PC-3 (cell line): Measurements from ENCODE around the gene GHITM. TPM values are rescaled to one million over a fixed set of nuclear protein-coding genes. Genes with fewer than 3 reads are reported as not detected.
A peak's percentile ranks its signal among the peaks of the same experiment; 100 is the strongest.
"Not testable (repeated sequence)": the region's sequence is repeated elsewhere in the genome, so short reads cannot be mapped to it uniquely, and the experiment has no call there.

Experiments
- ATAC-seq: fragments of 200-7000 bp; cut with Tn5 transposase; 2 replicates; pipeline ENCODE4 v1.9.1; 2020; ENCODE audit warnings: mild to moderate bottlenecking, moderate library complexity
- BruUV-seq: library from RNA; stranded (reverse); fragments of 400-500 nt; replicated peaks from 2 replicates; lab custom pipeline; 2021; lab: Mats Ljungman, UMichigan
- CTCF ChIA-PET: fragments of 300-600 bp; sonication (Branson Sonifier 250); formaldehyde crosslinking; loops from one replicate; lab custom pipeline; 2022; ENCODE audit warnings: antibody characterized with exemption; lab: Charles Lee
- POLR2A ChIA-PET: fragments of 300-600 bp; sonication (Branson Sonifier 250); formaldehyde crosslinking; loops from one replicate; lab custom pipeline; 2022; ENCODE audit warnings: antibody characterized with exemption; ENCODE audit not compliant: unreplicated experiment; lab: Charles Lee
- DNase-seq: peaks from one replicate; pipeline ENCODE4 v3.0.0-alpha.2; 2015
- H2AFZ ChIP-seq: fragments of 300-600 bp; sonication (generic); 2 replicates; pipeline ENCODE4 v1.6.0; 2016; ENCODE audit warnings: antibody characterized with exemption, low read length
- H3F3A ChIP-seq: fragments of 300-600 bp; sonication (generic); one replicate; pipeline ENCODE4 v1.6.0; 2017; ENCODE audit warnings: antibody characterized with exemption, low read length, control low read depth, mild to moderate bottlenecking; ENCODE audit not compliant: unreplicated experiment
- H3K27ac ChIP-seq: fragments of 300-600 bp; sonication (generic); 2 replicates; pipeline ENCODE4 v1.5.1; 2016; ENCODE audit warnings: mild to moderate bottlenecking, low read length
- H3K27me3 ChIP-seq: fragments of 300-600 bp; sonication (generic); 2 replicates; pipeline ENCODE4 v1.6.1; 2016; ENCODE audit warnings: low read length, mixed read lengths
- H3K36me3 ChIP-seq: fragments of 300-600 bp; sonication (generic); 2 replicates; pipeline ENCODE4 v1.6.1; 2016; ENCODE audit warnings: low read depth, mixed run types, low read length, mixed read lengths
- H3K4me1 ChIP-seq: fragments of 300-600 bp; sonication (generic); 2 replicates; pipeline ENCODE4 v1.5.1; 2016; ENCODE audit warnings: low read length; ENCODE audit not compliant: insufficient read depth
- H3K4me2 ChIP-seq: fragments of 300-600 bp; sonication (generic); 2 replicates; pipeline ENCODE4 v1.6.0; 2016; ENCODE audit warnings: low read length
- H3K4me3 ChIP-seq: fragments of 300-600 bp; sonication (generic); 2 replicates; pipeline ENCODE4 v1.5.1; 2016; ENCODE audit warnings: mild to moderate bottlenecking, low read length, mixed read lengths
- H3K79me2 ChIP-seq: fragments of 300-600 bp; sonication (generic); 2 replicates; pipeline ENCODE4 v1.6.1; 2017; ENCODE audit warnings: low read length, mixed read lengths
- H3K9ac ChIP-seq: fragments of 300-600 bp; sonication (generic); 2 replicates; pipeline ENCODE4 v1.6.0; 2016; ENCODE audit warnings: mild to moderate bottlenecking, low read length
- H3K9me2 ChIP-seq: fragments of 300-600 bp; sonication (generic); replicated peaks from 2 replicates; pipeline ENCODE4 v1.6.1; 2016; ENCODE audit warnings: mixed run types, low read length, mixed read lengths
- H3K9me3 ChIP-seq: fragments of 300-600 bp; sonication (generic); 2 replicates; pipeline ENCODE4 v1.6.1; 2016; ENCODE audit warnings: low read length, mixed read lengths
- H4K20me1 ChIP-seq: fragments of 300-600 bp; sonication (generic); 2 replicates; pipeline ENCODE4 v1.6.1; 2016; ENCODE audit warnings: low read length, mixed read lengths
- CTCF ChIP-seq: fragments of 300-600 bp; sonication (generic); conservative IDR thresholded peaks from 2 replicates; pipeline ENCODE4 v1.5.1; 2017; ENCODE audit warnings: antibody characterized with exemption, low read depth, mild to moderate bottlenecking, low read length
- EZH2 ChIP-seq: fragments of 300-600 bp; sonication (generic); IDR thresholded peaks from one replicate; pipeline ENCODE4 v1.6.1; 2017; ENCODE audit warnings: antibody characterized with exemption, mild to moderate bottlenecking, low read length; ENCODE audit not compliant: unreplicated experiment
- EZH2phosphoT487 ChIP-seq: fragments of 300-600 bp; sonication (generic); IDR thresholded peaks from 2 replicates; pipeline ENCODE4 v1.6.1; 2018; ENCODE audit warnings: mild to moderate bottlenecking, antibody characterized with exemption, low read length, borderline replicate concordance
- intact Hi-C: fragments of 100-400 bp; cut with micrococcal nuclease; formaldehyde crosslinking; loops from 2 replicates; pipeline ENCODE4 v1.9.0; 2023
- total RNA-seq: library from RNA; depleted of rRNA; stranded (reverse); fragments of >200 nt; gene quantifications from 2 replicates; pipeline ENCODE4 v1.2.3, GENCODE V29; 2014

GHITM gene
- total RNA-seq, 1 experiment from 2014 or later, result 211 TPM

- intact Hi-C loops, result no loop called here
- TF ChIP-seq CTCF, result no peak
- no peak for TF ChIP-seq EZH2phosphoT487
- TF ChIP-seq EZH2, result no peak
- no peak for DNase-seq
- no peak overlapping the region for H3K27ac ChIP-seq
- H3K9me3 ChIP-seq, result no peaks in the 10 kb centered on the region
- no peaks in the 10 kb centered on the region for H3K9me2 ChIP-seq
- no peak for ATAC-seq
- CTCF ChIA-PET, result no interaction called here
- H3K4me2 ChIP-seq, result no peak overlapping the region
- H2AFZ ChIP-seq, result no peak overlapping the region
- POLR2A ChIA-PET, result no interaction called here
- 0 out of 2 replicates have a peak, but pooled peaks cover 3% of the 10 kb centered on the region for H3K27me3 ChIP-seq
- H3K79me2 ChIP-seq, result no peaks in the 10 kb centered on the region
- H3K4me1 ChIP-seq, result no peaks in the 10 kb centered on the region
- no peaks in the 10 kb centered on the region for H3F3A ChIP-seq
- no peaks in the 10 kb centered on the region for H3K36me3 ChIP-seq
- no peaks in the 10 kb centered on the region for H4K20me1 ChIP-seq
- H3K4me3 ChIP-seq, result no peak overlapping the region
- no peak overlapping the region for H3K9ac ChIP-seq
- no TSS peak for BruUV-seq
Measured at GRCh38 chr10:84108797-84109196, 30.5 kb upstream of the GHITM start.

GRCh38 chr10:84109772-84110171, 29.5 kb upstream of the GHITM start:
- ATAC-seq, H3K9me2 ChIP-seq, H3F3A ChIP-seq, H3K27me3 ChIP-seq, H3K36me3 ChIP-seq, H3K4me3 ChIP-seq, H3K9me3 ChIP-seq, BruUV-seq, H2AFZ ChIP-seq, H4K20me1 ChIP-seq, intact Hi-C loops, DNase-seq, H3K4me1 ChIP-seq, H3K27ac ChIP-seq, H3K9ac ChIP-seq, H3K4me2 ChIP-seq, CTCF ChIA-PET, POLR2A ChIA-PET, H3K79me2 ChIP-seq: not testable (repeated sequence)

GRCh38 chr10:84113468-84113867, 25.8 kb upstream of the GHITM start:
- CTCF ChIA-PET, H3K9me3 ChIP-seq, intact Hi-C loops, H3K4me2 ChIP-seq, ATAC-seq, POLR2A ChIA-PET, H3F3A ChIP-seq, H4K20me1 ChIP-seq, BruUV-seq, H3K27ac ChIP-seq, H3K27me3 ChIP-seq, H3K4me3 ChIP-seq, H3K4me1 ChIP-seq, H3K36me3 ChIP-seq, H3K79me2 ChIP-seq, H2AFZ ChIP-seq, DNase-seq, H3K9me2 ChIP-seq, H3K9ac ChIP-seq: not testable (repeated sequence)

GRCh38 chr10:84114088-84114667, 25.1 kb upstream of the GHITM start:
- ChIA-PET CTCF (no interaction called here), POLR2A (no interaction called here)
- no peak for ATAC-seq
- Histone ChIP-seq H3K79me2 (no peaks in the 10 kb centered on the region), H3K4me3 (no peak overlapping the region), H3K27me3 (no peaks in the 10 kb centered on the region), H3K9me3 (no peaks in the 10 kb centered on the region), H3K36me3 (no peaks in the 10 kb centered on the region), H3K9ac (no peak overlapping the region), H2AFZ (no peak overlapping the region), H3F3A (no peaks in the 10 kb centered on the region), H3K9me2 (no peaks in the 10 kb centered on the region), H3K4me2 (no peak overlapping the region), H3K27ac (no peak overlapping the region), H3K4me1 (no peaks in the 10 kb centered on the region), H4K20me1 (no peaks in the 10 kb centered on the region)
- no TSS peak for BruUV-seq
- TF ChIP-seq CTCF (peak; percentile 45), EZH2phosphoT487 (no peak)
- DNase-seq, result peak; percentile 26
- intact Hi-C loops, result no loop called here

- DNase-seq, ATAC-seq, H3K9ac ChIP-seq, H3K9me2 ChIP-seq, H3K9me3 ChIP-seq, H4K20me1 ChIP-seq, H3K36me3 ChIP-seq, BruUV-seq, H3K27me3 ChIP-seq, H2AFZ ChIP-seq, H3K79me2 ChIP-seq, H3K27ac ChIP-seq, intact Hi-C loops, CTCF ChIA-PET, H3F3A ChIP-seq, H3K4me3 ChIP-seq, H3K4me2 ChIP-seq, H3K4me1 ChIP-seq, POLR2A ChIA-PET: not testable (repeated sequence)
Measured at GRCh38 chr10:84117204-84117603, 22.1 kb upstream of the GHITM start.
